Immature natural killer cell (primary cell): ENCODE measurements around the gene POPDC2. TPM values are rescaled to one million over a fixed set of nuclear protein-coding genes. Genes with fewer than 3 reads are reported as not detected.

ENCODE experiments used
- DNase-seq, 3 donors: peaks; one replicate each; pipeline ENCODE4 v3.0.0; 2022; ENCODE audit warnings: mixed read lengths in 1 of 3
- H3K27ac Mint-ChIP-seq, 6 donors: one replicate each; pipeline ENCODE4 v1.8.0; 2020; ENCODE audit warnings: mixed read lengths in 6 of 6, mild to moderate bottlenecking in 5 of 6, inconsistent platforms in 4 of 6, moderate library complexity in 3 of 6
- H3K27me3 Mint-ChIP-seq, 3 donors: one replicate each; pipeline ENCODE4 v1.8.0; 2020 to 2021; ENCODE audit warnings: low read depth in 3 of 3, mild to moderate bottlenecking in 3 of 3, mixed read lengths in 3 of 3, moderate library complexity in 3 of 3, inconsistent platforms in 1 of 3
- H3K36me3 Mint-ChIP-seq, 3 donors: one replicate each; pipeline ENCODE4 v1.8.0; 2020; ENCODE audit warnings: mixed read lengths in 3 of 3, inconsistent platforms in 2 of 3, mild to moderate bottlenecking in 2 of 3
- H3K4me1 Mint-ChIP-seq, 2 donors: one replicate each; pipeline ENCODE4 v1.8.0; 2020; ENCODE audit warnings: inconsistent platforms in 2 of 2, mild to moderate bottlenecking in 2 of 2, mixed read lengths in 2 of 2, moderate library complexity in 1 of 2
- H3K4me3 Mint-ChIP-seq, 5 donors: one replicate each; pipeline ENCODE4 v1.8.0; 2020; ENCODE audit warnings: mild to moderate bottlenecking in 5 of 5, mixed read lengths in 5 of 5, inconsistent platforms in 3 of 5, moderate library complexity in 3 of 5
- H3K9me3 Mint-ChIP-seq, 6 donors: one replicate each; pipeline ENCODE4 v1.8.0; 2020; ENCODE audit warnings: mild to moderate bottlenecking in 6 of 6, mixed read lengths in 6 of 6, inconsistent platforms in 4 of 6, moderate library complexity in 3 of 6
- polyA plus RNA-seq, 3 donors: library from polyadenylated mRNA; unstranded; fragments of 300-500 nt; fragmentation: Illumina TruSeq; gene quantifications; one replicate each; pipeline ENCODE4 v1.2.3, GENCODE V29; 2021

POPDC2 gene
- polyA plus RNA-seq, 3 donors from 2014 or later, result 0.50 to 3.6 TPM; not detected in 1

GRCh38 chr3:119628816-119629445 lies 31.5 kb downstream of the POPDC2 start:
- no peak for DNase-seq
- Mint-ChIP-seq H3K27ac (peak overlapping the region in 1 of 6 donors; percentile 35), H3K4me1 (peaks cover 5 to 17% of the 10 kb centered on the region in 2 donors), H3K36me3 (no peaks in the 10 kb centered on the region), H3K4me3 (no peak overlapping the region), H3K9me3 (no peaks in the 10 kb centered on the region), H3K27me3 (peaks cover 2 to 15% (median 10%) of the 10 kb centered on the region in 3 donors)

- DNase-seq, result no peak
- H3K27ac Mint-ChIP-seq, result peak overlapping the region in 1 of 6 donors; percentile 35
- no peak overlapping the region for H3K4me3 Mint-ChIP-seq
- H3K4me1 Mint-ChIP-seq, result peaks cover 5 to 17% of the 10 kb centered on the region in 2 donors
- no peaks in the 10 kb centered on the region for H3K9me3 Mint-ChIP-seq
- no peaks in the 10 kb centered on the region for H3K36me3 Mint-ChIP-seq
- peaks cover 2 to 15% (median 10%) of the 10 kb centered on the region in 3 donors for H3K27me3 Mint-ChIP-seq
These were observed 32.0 kb downstream of the POPDC2 start for GRCh38 chr3:119628390-119628789.

- Mint-ChIP-seq H3K9me3 (no peaks in the 10 kb centered on the region), H3K27ac (no peak overlapping the region), H3K4me3 (peak overlapping the region in 1 of 5 donors; percentile 27), H3K36me3 (no peaks in the 10 kb centered on the region), H3K4me1 (peaks cover 5 to 17% of the 10 kb centered on the region in 2 donors), H3K27me3 (peaks cover 0 to 15% (median 10%) of the 10 kb centered on the region in 3 donors)
- no peak for DNase-seq
These were observed 32.9 kb downstream of the POPDC2 start for GRCh38 chr3:119627461-119627860.

GRCh38 chr3:119626196-119626595 lies 34.2 kb downstream of the POPDC2 start:
- peaks cover 0 to 14% (median 8%) of the 10 kb centered on the region in 3 donors for H3K27me3 Mint-ChIP-seq
- H3K27ac Mint-ChIP-seq, result no peak overlapping the region
- no peaks in the 10 kb centered on the region for H3K36me3 Mint-ChIP-seq
- DNase-seq, result no peak
- H3K4me1 Mint-ChIP-seq, result peaks cover 5 to 17% of the 10 kb centered on the region in 2 donors
- H3K9me3 Mint-ChIP-seq, result no peaks in the 10 kb centered on the region
- no peak overlapping the region for H3K4me3 Mint-ChIP-seq

GRCh38 chr3:119625451-119626153 lies 34.8 kb downstream of the POPDC2 start:
- Mint-ChIP-seq H3K4me3 (no peak overlapping the region), H3K27me3 (peaks cover 0 to 12% (median 8%) of the 10 kb centered on the region in 3 donors), H3K27ac (peak overlapping the region in 1 of 6 donors; percentile 38)

GRCh38 chr3:119624002-119624720 lies 36.2 kb downstream of the POPDC2 start:
- Mint-ChIP-seq H3K36me3 (no peaks in the 10 kb centered on the region), H3K4me1 (peaks cover 5 to 17% of the 10 kb centered on the region in 2 donors), H3K9me3 (no peaks in the 10 kb centered on the region), H3K27ac (no peak overlapping the region), H3K4me3 (no peak overlapping the region), H3K27me3 (peaks cover 0 to 13% (median 6%) of the 10 kb centered on the region in 3 donors)
- no peak for DNase-seq

More at GRCh38 chr3:119625451-119626153, 34.8 kb downstream of the POPDC2 start:
- H3K36me3 Mint-ChIP-seq, result no peaks in the 10 kb centered on the region
- no peak for DNase-seq
- H3K4me1 Mint-ChIP-seq, result peaks cover 5 to 17% of the 10 kb centered on the region in 2 donors
- no peaks in the 10 kb centered on the region for H3K9me3 Mint-ChIP-seq

- Mint-ChIP-seq H3K9me3 (no peaks in the 10 kb centered on the region), H3K27ac (no peak overlapping the region), H3K4me3 (no peak overlapping the region), H3K4me1 (no peaks in the 10 kb centered on the region), H3K36me3 (no peaks in the 10 kb centered on the region), H3K27me3 (peaks cover 0 to 6% (median 2%) of the 10 kb centered on the region in 3 donors)
- no peak for DNase-seq
These were observed 39.5 kb downstream of the POPDC2 start for GRCh38 chr3:119620899-119621298.

- H3K27me3 Mint-ChIP-seq, result peaks cover 0 to 6% (median 2%) of the 10 kb centered on the region in 3 donors
- DNase-seq, result no peak
- no peaks in the 10 kb centered on the region for H3K9me3 Mint-ChIP-seq
- no peak overlapping the region for H3K4me3 Mint-ChIP-seq
- no peak overlapping the region for H3K27ac Mint-ChIP-seq
- H3K4me1 Mint-ChIP-seq, result no peaks in the 10 kb centered on the region
- no peaks in the 10 kb centered on the region for H3K36me3 Mint-ChIP-seq
These were observed 41.3 kb downstream of the POPDC2 start for GRCh38 chr3:119619094-119619493.

- Mint-ChIP-seq H3K4me3 (no peak overlapping the region), H3K9me3 (no peaks in the 10 kb centered on the region), H3K27ac (no peak overlapping the region)
These were observed 44.3 kb downstream of the POPDC2 start for GRCh38 chr3:119616056-119616455.

GRCh38 chr3:119613872-119614271 lies 46.5 kb downstream of the POPDC2 start:
- H3K27ac Mint-ChIP-seq, result no peak overlapping the region

More at GRCh38 chr3:119616056-119616455, 44.3 kb downstream of the POPDC2 start:
- peaks cover 0 to 6% (median 3%) of the 10 kb centered on the region in 3 donors for H3K27me3 Mint-ChIP-seq
- DNase-seq, result no peak
- no peaks in the 10 kb centered on the region for H3K4me1 Mint-ChIP-seq
- no peaks in the 10 kb centered on the region for H3K36me3 Mint-ChIP-seq

GRCh38 chr3:119613201-119613600 lies 47.2 kb downstream of the POPDC2 start:
- no peak overlapping the region for H3K27ac Mint-ChIP-seq
- no peak overlapping the region for H3K4me3 Mint-ChIP-seq
- no peaks in the 10 kb centered on the region for H3K36me3 Mint-ChIP-seq
- no peaks in the 10 kb centered on the region for H3K9me3 Mint-ChIP-seq
- DNase-seq, result no peak
- peaks cover 0 to 7% (median 3%) of the 10 kb centered on the region in 3 donors for H3K27me3 Mint-ChIP-seq
- no peaks in the 10 kb centered on the region for H3K4me1 Mint-ChIP-seq

More at GRCh38 chr3:119613872-119614271, 46.5 kb downstream of the POPDC2 start:
- DNase-seq, result no peak
- H3K9me3 Mint-ChIP-seq, result no peaks in the 10 kb centered on the region
- H3K36me3 Mint-ChIP-seq, result no peaks in the 10 kb centered on the region
- H3K4me1 Mint-ChIP-seq, result no peaks in the 10 kb centered on the region
- H3K4me3 Mint-ChIP-seq, result no peak overlapping the region
- H3K27me3 Mint-ChIP-seq, result peaks cover 0 to 7% (median 3%) of the 10 kb centered on the region in 3 donors

- DNase-seq, result no peak
- no peaks in the 10 kb centered on the region for H3K4me1 Mint-ChIP-seq
- H3K9me3 Mint-ChIP-seq, result no peaks in the 10 kb centered on the region
- no peak overlapping the region for H3K27ac Mint-ChIP-seq
- H3K27me3 Mint-ChIP-seq, result peaks cover 0 to 5% (median 3%) of the 10 kb centered on the region in 3 donors
- H3K36me3 Mint-ChIP-seq, result peaks cover 0 to 3% (median 0%) of the 10 kb centered on the region in 3 donors
- H3K4me3 Mint-ChIP-seq, result no peak overlapping the region
These were observed 48.7 kb downstream of the POPDC2 start for GRCh38 chr3:119611664-119612063.

- no peak overlapping the region for H3K27ac Mint-ChIP-seq
- peaks cover 0 to 5% (median 2%) of the 10 kb centered on the region in 3 donors for H3K27me3 Mint-ChIP-seq
- no peaks in the 10 kb centered on the region for H3K9me3 Mint-ChIP-seq
- no peaks in the 10 kb centered on the region for H3K4me1 Mint-ChIP-seq
- H3K4me3 Mint-ChIP-seq, result no peak overlapping the region
- no peak for DNase-seq
- H3K36me3 Mint-ChIP-seq, result peaks cover 0 to 3% (median 0%) of the 10 kb centered on the region in 3 donors
These were observed 51.1 kb downstream of the POPDC2 start for GRCh38 chr3:119609301-119609700.
